Left lung (tissue), 10 donors: ENCODE measurements around the gene CFHR4. TPM values are rescaled to one million over a fixed set of nuclear protein-coding genes. Genes with fewer than 3 reads are reported as not detected.

Experiments used
- ATAC-seq: fragments of 200-7000 bp; cut with Tn5 transposase; one replicate; pipeline ENCODE4 v1.9.1; 2020; ENCODE audit warnings: moderate library complexity
- DNase-seq, 4 donors: peaks; one replicate each; pipeline ENCODE4 v3.0.0-alpha.2; 2013 to 2020
- H3K27ac ChIP-seq, 2 donors: fragments of 200-600 bp; sonication (generic) in 1 of 2; one replicate each; pipeline versions ENCODE4 v1.5.0 to v1.8.0; 2020 to 2021
- H3K27me3 ChIP-seq, 2 donors: fragments of 200-600 bp; sonication (generic) in 1 of 2; one replicate each; pipeline versions ENCODE4 v1.5.0 to v1.8.0; 2020 to 2021
- H3K36me3 ChIP-seq, 2 donors: fragments of 200-600 bp; sonication (generic) in 1 of 2; one replicate each; pipeline versions ENCODE4 v1.5.0 to v1.8.0; 2020 to 2021
- H3K4me1 ChIP-seq, 2 donors: fragments of 200-600 bp; one replicate each; pipeline ENCODE4 v1.8.0; 2021
- H3K4me3 ChIP-seq, 2 donors: fragments of 200-600 bp; sonication (generic) in 1 of 2; one replicate each; pipeline versions ENCODE4 v1.5.0 to v1.8.0; 2020 to 2021; ENCODE audit warnings: mild to moderate bottlenecking in 1 of 2
- H3K9me3 ChIP-seq, 2 donors: fragments of 200-600 bp; sonication (generic) in 1 of 2; one replicate each; pipeline versions ENCODE4 v1.5.0 to v1.8.0; 2020 to 2021
- CTCF ChIP-seq, 2 donors: fragments of 200-600 bp; sonication (generic) in 1 of 2; IDR thresholded peaks; one replicate each; pipeline versions ENCODE4 v1.5.0 to v1.8.0; 2021; ENCODE audit warnings: antibody characterized with exemption in 2 of 2
- intact Hi-C, 2 donors: fragments of 100-400 bp; cut with DNase I; formaldehyde crosslinking; loops; one replicate each; pipeline versions ENCODE4 v1.11.2 to v1.14.2; 2022
- polyA plus RNA-seq, 6 donors: library from polyadenylated mRNA; unstranded; fragments of 120-200 nt; gene quantifications; one replicate each; pipeline ENCODE4 v1.2.1, GENCODE V29; 2013; ENCODE audit not compliant: insufficient read length in 6 of 6
- total RNA-seq, 2 donors: library from RNA; stranded (reverse); fragmentation: NEBNext Ultra II Directional; extraction: Animal tissue kit (Norgen Biotek cat#: 25700); gene quantifications; one replicate each; pipeline ENCODE4 v1.2.1, GENCODE V29; 2021
- donor health status: DM: no; HTN: yes; CAD: no.
- donor health status: DM: no; HTN: no; CAD: no.

The CFHR4 gene
- total and polyA plus RNA-seq, 8 donors: 0.09 to 0.43 (median 0.11) TPM; not detected in 5

- H3K36me3 ChIP-seq: no peaks in the 10 kb centered on the region
- H3K27ac ChIP-seq: no peak overlapping the region
- no peaks in the 10 kb centered on the region for H3K27me3 ChIP-seq
- H3K4me3 ChIP-seq: no peak overlapping the region
- no peak for ATAC-seq
- no peaks in the 10 kb centered on the region for H3K9me3 ChIP-seq
- DNase-seq: no peak
- intact Hi-C loops: no loop called here
- no peak for TF ChIP-seq CTCF (IDR thresholded peaks at IDR 0.05)
- no peaks in the 10 kb centered on the region for H3K4me1 ChIP-seq
Observed at GRCh38 chr1:196951711-196952394, 64.0 kb downstream of the CFHR4 start.

GRCh38 chr1:196954778-196955177 lies 66.9 kb downstream of the CFHR4 start:
- Histone ChIP-seq H3K27ac (no peak overlapping the region), H3K27me3 (no peaks in the 10 kb centered on the region), H3K4me3 (no peak overlapping the region), H3K4me1 (no peaks in the 10 kb centered on the region), H3K9me3 (no peaks in the 10 kb centered on the region), H3K36me3 (no peaks in the 10 kb centered on the region)
- TF ChIP-seq CTCF (IDR thresholded peaks at IDR 0.05): no peak
- intact Hi-C loops: no loop called here
- no peak for ATAC-seq
- no peak for DNase-seq

DNA sequence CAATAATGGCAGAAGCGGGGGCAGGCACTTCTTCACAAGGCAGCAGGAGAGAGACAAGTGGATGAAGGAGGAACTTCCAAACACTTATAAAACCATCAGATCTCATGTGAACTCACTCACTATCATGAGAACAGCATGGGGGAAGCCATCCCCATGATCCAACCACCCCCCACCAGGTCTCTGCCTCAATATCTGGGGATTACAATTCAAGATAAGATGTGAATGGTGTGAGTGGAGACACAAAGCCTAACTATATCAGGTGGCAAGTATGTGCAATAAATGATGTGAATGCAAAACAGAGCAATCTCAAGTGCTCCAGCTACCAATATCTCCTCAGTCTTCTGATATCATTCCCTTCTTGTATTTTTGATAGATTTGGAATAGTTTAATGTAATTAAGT lies 68.1 kb downstream of the CFHR4 start:
- TF ChIP-seq CTCF (IDR thresholded peaks at IDR 0.05): no peak
- ATAC-seq (no peak), DNase-seq (no peak)
- Histone ChIP-seq H3K4me3 (no peak overlapping the region), H3K9me3 (no peaks in the 10 kb centered on the region), H3K27ac (no peak overlapping the region), H3K4me1 (no peaks in the 10 kb centered on the region), H3K36me3 (no peaks in the 10 kb centered on the region), H3K27me3 (no peaks in the 10 kb centered on the region)
- intact Hi-C loops: no loop called here

- ATAC-seq (no peak), DNase-seq (no peak)
- intact Hi-C loops: no loop called here
- TF ChIP-seq CTCF (IDR thresholded peaks at IDR 0.05): no peak
- Histone ChIP-seq H3K4me3 (no peak overlapping the region), H3K36me3 (no peaks in the 10 kb centered on the region), H3K27ac (no peak overlapping the region), H3K4me1 (no peaks in the 10 kb centered on the region), H3K27me3 (no peaks in the 10 kb centered on the region), H3K9me3 (no peaks in the 10 kb centered on the region)
Observed at GRCh38 chr1:196960854-196961253, 73.0 kb downstream of the CFHR4 start.

Other genes with a start within 250 kb of the CFHR4 start
- 100 to 1,000 TPM; 101 to 161 TPM for gene CFH, start 236.0 kb upstream of the CFHR4 start, total RNA-seq
- 10 to 100 TPM; 19.7 to 38.5 (median 29.1) TPM for gene CFH, start 236.0 kb upstream of the CFHR4 start, polyA plus RNA-seq
- under 1 TPM; 0.17 to 0.34 TPM for gene CFHR3, start 113.2 kb upstream of the CFHR4 start, total RNA-seq
- gene CFHR3, start 113.2 kb upstream of the CFHR4 start, polyA plus RNA-seq: under 1 TPM; 0.13 to 0.98 (median 0.77) TPM
- gene CFHR1, start 68.3 kb upstream of the CFHR4 start, total RNA-seq: not detected
- 1 to 10 TPM in 5 of 6 donors, under 1 TPM in 1; 0.52 to 7.6 (median 3.6) TPM for gene CFHR1, start 68.3 kb upstream of the CFHR4 start, polyA plus RNA-seq
- gene CFHR2, start 55.7 kb downstream of the CFHR4 start, total RNA-seq: not detected
- under 1 TPM in 1 of 6 donors, not detected in 5; 0.21 TPM for gene CFHR2, start 55.7 kb downstream of the CFHR4 start, polyA plus RNA-seq
- not detected for gene CFHR5, start 89.5 kb downstream of the CFHR4 start, total RNA-seq
- not detected for gene CFHR5, start 89.5 kb downstream of the CFHR4 start, polyA plus RNA-seq
- not detected for gene F13B, start 179.2 kb downstream of the CFHR4 start, total RNA-seq
- under 1 TPM in 3 of 6 donors, not detected in 3; 0.07 to 0.10 (median 0.08) TPM for gene F13B, start 179.2 kb downstream of the CFHR4 start, polyA plus RNA-seq